Measurements from ENCODE around the gene MINDY4. TPM values are rescaled to one million over a fixed set of nuclear protein-coding genes. Genes with fewer than 3 reads are reported as not detected.

Gene MINDY4
- total RNA-seq, 3 donors from 2014 or later (not counting 1 experiment from before 2014, with no cell fraction given), result 1.1 to 1.7 (median 1.1) TPM

DNA sequence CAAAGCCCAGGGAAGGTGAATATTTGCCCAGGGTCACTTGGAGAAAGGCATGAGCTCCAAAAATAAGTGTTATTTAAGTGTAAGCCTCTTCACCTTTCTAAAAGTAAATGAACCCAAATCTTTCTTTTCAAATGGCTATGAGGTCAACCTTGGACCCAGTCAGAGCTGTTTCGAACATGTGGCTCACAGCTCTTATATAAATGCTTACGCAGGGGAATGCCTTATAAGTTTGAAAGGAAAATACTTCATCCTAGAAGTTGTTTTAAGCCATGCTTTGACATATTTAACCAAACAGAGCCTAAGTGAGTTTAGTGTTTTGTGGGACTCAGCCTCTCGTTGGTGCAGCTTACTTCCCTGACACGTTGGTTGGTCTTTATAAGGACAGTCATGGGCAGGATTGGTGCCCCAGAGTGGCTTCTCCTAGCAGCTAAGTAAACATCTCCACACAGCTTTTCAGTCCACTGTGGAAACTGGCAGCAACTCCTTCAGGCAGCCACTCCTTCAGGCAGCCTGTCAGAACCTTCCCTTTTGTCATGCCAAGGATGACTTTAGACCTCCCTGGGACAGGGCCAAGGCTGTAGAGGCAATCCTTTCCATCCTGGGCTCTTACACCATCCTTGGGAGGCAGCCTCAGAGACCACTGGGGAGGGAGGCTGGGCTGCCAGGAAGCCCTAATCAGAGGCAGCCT, 43.6 kb downstream of the MINDY4 start:
- no peak overlapping the region for H3K27ac ChIP-seq (ENCODE audit: low read length)
- peak in 1 of 3 donors; percentile 7 for ATAC-seq
- Mint-ChIP-seq H3K27me3 (ENCODE audit: low read depth in 2 of 2) (peaks cover 0 to 6% of the 10 kb centered on the region in 2 donors), H3K4me1 (no peaks in the 10 kb centered on the region), H3K36me3 (no peaks in the 10 kb centered on the region), H3K4me3 (no peak overlapping the region), H3K27ac (no peak overlapping the region), H3K9me3 (no peaks in the 10 kb centered on the region)
- no peaks in the 10 kb centered on the region for H3K4me1 ChIP-seq (ENCODE audit: control insufficient read depth, insufficient read depth, low read length)
- TF ChIP-seq, protein P1, sequence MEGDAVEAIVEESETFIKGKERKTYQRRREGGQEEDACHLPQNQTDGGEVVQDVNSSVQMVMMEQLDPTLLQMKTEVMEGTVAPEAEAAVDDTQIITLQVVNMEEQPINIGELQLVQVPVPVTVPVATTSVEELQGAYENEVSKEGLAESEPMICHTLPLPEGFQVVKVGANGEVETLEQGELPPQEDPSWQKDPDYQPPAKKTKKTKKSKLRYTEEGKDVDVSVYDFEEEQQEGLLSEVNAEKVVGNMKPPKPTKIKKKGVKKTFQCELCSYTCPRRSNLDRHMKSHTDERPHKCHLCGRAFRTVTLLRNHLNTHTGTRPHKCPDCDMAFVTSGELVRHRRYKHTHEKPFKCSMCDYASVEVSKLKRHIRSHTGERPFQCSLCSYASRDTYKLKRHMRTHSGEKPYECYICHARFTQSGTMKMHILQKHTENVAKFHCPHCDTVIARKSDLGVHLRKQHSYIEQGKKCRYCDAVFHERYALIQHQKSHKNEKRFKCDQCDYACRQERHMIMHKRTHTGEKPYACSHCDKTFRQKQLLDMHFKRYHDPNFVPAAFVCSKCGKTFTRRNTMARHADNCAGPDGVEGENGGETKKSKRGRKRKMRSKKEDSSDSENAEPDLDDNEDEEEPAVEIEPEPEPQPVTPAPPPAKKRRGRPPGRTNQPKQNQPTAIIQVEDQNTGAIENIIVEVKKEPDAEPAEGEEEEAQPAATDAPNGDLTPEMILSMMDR (IDR thresholded peaks at IDR 0.05), result no peak
- H3K27me3 ChIP-seq (ENCODE audit: control insufficient read depth, insufficient read depth, low read length), result no peaks in the 10 kb centered on the region
- no peaks in the 10 kb centered on the region for H3K9me3 ChIP-seq (ENCODE audit: control insufficient read depth, insufficient read depth, low read length)
- H3K4me3 ChIP-seq (ENCODE audit: low read length), result no peak overlapping the region
- WGBS (ENCODE audit: insufficient coverage), result 85% methylated on average over 4 of the region's 4 CpGs
- no peaks in the 10 kb centered on the region for H3K36me3 ChIP-seq (ENCODE audit: control insufficient read depth, insufficient read depth, low read length)
- intact Hi-C loops (cut with micrococcal nuclease), result no loop called here
- no peak for DNase-seq

DNA sequence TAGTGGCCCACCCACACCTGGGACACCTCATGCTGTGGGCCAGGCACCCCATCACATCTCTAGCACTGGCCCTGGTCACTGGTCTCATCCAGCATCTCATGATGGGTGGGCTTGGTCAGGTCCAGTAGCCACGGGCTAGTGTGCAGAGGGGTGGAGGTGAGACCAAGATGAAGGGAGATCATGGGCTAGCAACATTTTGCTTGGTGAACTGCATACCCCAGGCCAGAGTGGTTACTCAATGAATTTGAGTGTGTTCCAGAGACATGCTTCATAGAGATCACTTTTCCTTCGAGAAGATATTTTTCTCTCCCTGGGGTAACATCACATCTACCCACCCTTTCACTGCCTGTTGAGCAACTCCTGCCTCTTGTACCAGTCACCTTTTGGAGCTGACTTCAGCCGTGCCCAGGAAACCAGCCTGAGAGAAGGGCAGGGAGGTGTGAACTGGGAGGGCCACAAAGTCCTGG, 44.2 kb downstream of the MINDY4 start:
- no peaks in the 10 kb centered on the region for H3K4me1 ChIP-seq (ENCODE audit: control insufficient read depth, insufficient read depth, low read length)
- Mint-ChIP-seq H3K4me1 (no peaks in the 10 kb centered on the region), H3K27ac (no peak overlapping the region), H3K4me3 (no peak overlapping the region), H3K27me3 (ENCODE audit: low read depth in 2 of 2) (peaks cover 3 to 9% of the 10 kb centered on the region in 2 donors), H3K9me3 (no peaks in the 10 kb centered on the region), H3K36me3 (no peaks in the 10 kb centered on the region)
- ATAC-seq (peak in 1 of 3 donors; percentile 35), DNase-seq (no peak)
- H3K9me3 ChIP-seq (ENCODE audit: control insufficient read depth, insufficient read depth, low read length), result no peaks in the 10 kb centered on the region
- TF ChIP-seq, protein P1 (IDR thresholded peaks at IDR 0.05), result no peak
- H3K27me3 ChIP-seq (ENCODE audit: control insufficient read depth, insufficient read depth, low read length), result no peaks in the 10 kb centered on the region
- H3K36me3 ChIP-seq (ENCODE audit: control insufficient read depth, insufficient read depth, low read length), result no peaks in the 10 kb centered on the region
- intact Hi-C loops (cut with micrococcal nuclease), result no loop called here
- H3K4me3 ChIP-seq (ENCODE audit: low read length), result no peak overlapping the region
- 68% methylated on average over 3 of the region's 3 CpGs for WGBS (ENCODE audit: insufficient coverage)
- no peak overlapping the region for H3K27ac ChIP-seq (ENCODE audit: low read length)

DNA sequence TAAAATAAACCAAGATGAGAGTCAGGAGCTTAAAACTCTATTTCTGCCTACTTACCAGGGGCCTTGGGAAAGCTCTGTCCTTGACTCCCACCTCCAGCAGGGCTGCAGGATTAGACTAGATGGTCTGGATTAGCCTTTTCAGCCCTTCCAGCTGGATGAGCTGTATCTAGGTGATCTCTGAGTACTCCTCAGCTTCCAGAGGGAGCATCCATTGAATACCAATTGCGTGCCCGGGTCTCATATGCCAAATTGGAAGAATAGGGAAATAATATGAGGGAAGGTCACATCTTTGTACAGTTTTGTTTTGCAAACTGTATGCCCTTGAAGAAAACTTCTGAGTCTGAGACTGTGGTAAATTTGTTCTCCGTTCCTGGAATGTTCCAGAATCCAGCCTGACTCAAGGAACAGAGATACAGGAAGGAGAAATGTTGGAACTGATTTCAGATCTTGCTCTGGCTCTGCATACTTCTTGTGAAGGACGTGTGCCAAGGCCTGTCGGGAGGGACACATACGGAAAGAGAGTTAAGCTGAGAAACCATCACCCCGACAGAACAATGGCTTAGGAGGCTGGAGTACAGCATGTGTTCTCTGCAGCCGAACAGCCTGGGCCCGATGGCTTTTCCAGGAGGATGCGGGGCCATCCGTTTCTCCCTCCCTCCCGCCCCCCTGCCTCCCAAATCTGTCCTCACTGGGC, 44.9 kb downstream of the MINDY4 start:
- no peaks in the 10 kb centered on the region for H3K4me1 ChIP-seq (ENCODE audit: control insufficient read depth, insufficient read depth, low read length)
- Mint-ChIP-seq H3K27me3 (ENCODE audit: low read depth in 2 of 2) (peaks cover 4 to 16% of the 10 kb centered on the region in 2 donors), H3K36me3 (no peaks in the 10 kb centered on the region), H3K4me1 (no peaks in the 10 kb centered on the region), H3K27ac (no peak overlapping the region), H3K4me3 (no peak overlapping the region), H3K9me3 (no peaks in the 10 kb centered on the region)
- TF ChIP-seq, protein P1 (IDR thresholded peaks at IDR 0.05), result no peak
- H3K9me3 ChIP-seq (ENCODE audit: control insufficient read depth, insufficient read depth, low read length), result no peaks in the 10 kb centered on the region
- DNase-seq (no peak), ATAC-seq (no peak)
- intact Hi-C loops (cut with micrococcal nuclease), result no loop called here
- no peak overlapping the region for H3K27ac ChIP-seq (ENCODE audit: low read length)
- H3K4me3 ChIP-seq (ENCODE audit: low read length), result no peak overlapping the region
- no peaks in the 10 kb centered on the region for H3K36me3 ChIP-seq (ENCODE audit: control insufficient read depth, insufficient read depth, low read length)
- 93% methylated on average over 11 of the region's 12 CpGs for WGBS (ENCODE audit: insufficient coverage)
- H3K27me3 ChIP-seq (ENCODE audit: control insufficient read depth, insufficient read depth, low read length), result no peaks in the 10 kb centered on the region
